H1 (cell line): ENCODE data around the gene DSCAM. TPM values are rescaled to one million over a fixed set of nuclear protein-coding genes. Genes with fewer than 3 reads are reported as not detected.

Experiments
- CHD7 ChIP-seq: fragments of 300-600 bp; sonication (generic); IDR thresholded peaks from 2 replicates; pipeline ENCODE4 v1.7.1; 2012; ENCODE audit warnings: low read length, moderate library complexity, mild to moderate bottlenecking, inconsistent platforms; ENCODE audit not compliant: insufficient replicate concordance
- SP4 ChIP-seq: IDR thresholded peaks from 2 replicates; pipeline ENCODE4 v1.6.1; 2012; ENCODE audit warnings: low read length, inconsistent platforms
- polyA plus RNA-seq, 7 experiments: library from polyadenylated mRNA; depleted of rRNA in 3 of 7; stranded (reverse) in 5 of 7; unstranded in 2 of 7; fragments of >200 nt in 5 of 7; fragments of 200-250 nt in 2 of 7; gene quantifications; 1 replicate in 5 of 7; 2 replicates in 1 of 7; 4 replicates in 1 of 7; pipeline versions ENCODE4 v1.2.1 to v1.2.3, GENCODE V29; 2011 to 2013; ENCODE audit warnings: missing spikeins in 2 of 7, mixed read lengths in 2 of 7
- total RNA-seq: library from RNA; stranded (reverse); fragmentation: NEBNext Ultra II Directional; extraction: Animal tissue kit (Norgen Biotek cat#: 25700); gene quantifications from 2 replicates; pipeline ENCODE4 v1.2.1, GENCODE V29; 2021

DSCAM gene
- total and polyA plus RNA-seq, 2 of the 8 experiments (the other 6 are each of a cell fraction or from before 2014, with no cell fraction given): 0.02 to 0.15 TPM

- TF ChIP-seq CHD7: no peak
- no peak for TF ChIP-seq SP4
Measured at GRCh38 chr21:40139636-40140035, 707.3 kb downstream of the DSCAM start (continued).
